Midbrain (tissue), 1 donor: ENCODE results near the gene GAL3ST3.
A peak's percentile ranks its signal among the peaks of the same experiment; 100 is the strongest.
"Not testable (repeated sequence)": the region's sequence is repeated elsewhere in the genome, so short reads cannot be mapped to it uniquely, and the experiment has no call there.

Experiments
- DNase-seq: peaks from one replicate; lab custom pipeline; 2025; lab: John Stamatoyannopoulos, UW

GAL3ST3 gene

GRCh38 chr11:66012946-66013761 is 35.8 kb downstream of the GAL3ST3 start:
- no peak for DNase-seq

DNA sequence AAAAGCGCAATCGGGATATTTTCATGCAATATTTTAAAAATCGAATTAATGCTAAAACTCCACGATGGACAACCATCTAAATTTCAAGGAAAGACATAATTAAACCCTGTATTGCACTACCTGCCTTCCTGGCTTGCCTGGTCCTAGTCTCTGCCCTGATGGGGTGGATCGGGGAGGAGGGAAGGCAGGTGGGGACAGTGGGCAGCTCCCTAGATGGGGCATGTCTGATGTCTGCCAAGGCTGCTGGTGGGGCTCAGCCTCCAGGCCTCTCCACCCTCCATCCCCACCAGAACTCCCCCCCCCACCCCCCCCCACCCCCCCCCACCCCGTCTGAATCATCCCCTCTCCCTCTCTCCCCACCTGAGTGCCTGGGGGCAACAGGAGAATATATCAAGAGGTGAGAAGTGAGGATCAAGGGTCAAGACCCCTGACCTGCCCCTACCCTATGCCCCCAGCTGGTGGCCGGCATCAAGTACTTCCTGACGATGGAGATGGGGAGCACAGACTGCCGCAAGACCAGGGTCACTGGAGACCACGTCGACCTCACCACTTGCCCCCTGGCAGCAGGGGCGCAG is 36.5 kb downstream of the GAL3ST3 start:
- no peak for DNase-seq

GRCh38 chr11:66011785-66012303 is 37.1 kb downstream of the GAL3ST3 start, which contains the start of gene CST6:
Gene CST6 (plus strand): TSS chr11:66012008. CDS start chr11:66012045, 37 bp downstream.
- DNase-seq: no peak

- no peak for DNase-seq
Measured at GRCh38 chr11:66011239-66011784, 37.6 kb downstream of the GAL3ST3 start.

- not testable (repeated sequence) for DNase-seq
Measured at GRCh38 chr11:66010036-66010435, 38.9 kb downstream of the GAL3ST3 start.

DNA sequence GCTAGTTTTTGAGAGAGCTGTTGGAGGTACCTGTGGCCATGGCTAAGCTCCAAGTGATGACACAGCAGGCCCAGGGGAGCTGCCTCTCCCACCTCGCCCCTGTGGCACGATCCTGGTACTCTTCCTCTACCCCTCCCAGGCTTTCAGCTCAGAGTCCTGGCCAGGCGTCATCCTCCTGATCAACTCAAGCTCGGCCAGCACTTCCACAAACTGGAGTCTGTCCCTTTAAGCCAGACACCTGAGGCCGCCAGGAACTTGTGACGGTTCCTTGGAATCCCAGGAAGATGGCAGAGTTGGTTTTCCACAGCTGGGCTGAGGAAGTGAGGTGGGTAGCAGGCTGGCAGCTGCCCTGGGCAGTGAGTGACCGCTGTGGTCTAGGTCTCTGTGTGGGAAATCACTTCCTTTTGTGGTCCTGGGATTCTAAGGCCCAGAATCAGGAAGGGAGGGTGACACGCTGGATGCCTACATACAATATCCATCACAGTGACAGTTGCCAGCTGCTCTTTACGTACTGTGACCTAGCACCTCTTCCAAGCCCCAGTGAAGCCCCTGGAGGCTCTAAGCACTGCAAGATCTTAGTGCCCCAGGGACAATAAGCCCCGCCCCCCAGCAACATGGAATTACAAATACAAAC is 40.4 kb downstream of the GAL3ST3 start:
- no peak for DNase-seq

GRCh38 chr11:66008095-66008467 is 40.9 kb downstream of the GAL3ST3 start:
- no peak for DNase-seq

DNA sequence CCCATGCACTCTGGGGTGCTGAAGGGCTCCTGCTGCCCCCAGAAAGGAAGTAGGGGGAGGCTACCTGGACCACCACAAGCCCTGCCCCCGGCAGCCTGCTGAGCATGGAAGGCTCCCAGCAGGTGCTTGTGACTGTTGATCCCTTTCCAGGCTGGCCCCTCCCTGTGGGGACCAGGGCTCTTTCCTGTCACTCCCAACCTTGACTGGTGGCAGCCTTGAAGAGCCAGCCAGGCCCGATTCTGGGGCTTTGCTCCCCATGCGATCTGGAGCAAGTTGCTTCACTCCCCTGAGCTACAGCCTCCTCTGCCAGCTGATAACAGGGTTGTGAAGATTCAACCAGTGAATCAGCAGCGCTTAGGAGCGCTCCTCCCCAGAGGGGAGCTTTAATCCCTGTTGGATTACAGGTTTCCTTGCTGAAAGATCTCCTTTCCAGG is 41.7 kb downstream of the GAL3ST3 start:
- DNase-seq: no peak

DNA sequence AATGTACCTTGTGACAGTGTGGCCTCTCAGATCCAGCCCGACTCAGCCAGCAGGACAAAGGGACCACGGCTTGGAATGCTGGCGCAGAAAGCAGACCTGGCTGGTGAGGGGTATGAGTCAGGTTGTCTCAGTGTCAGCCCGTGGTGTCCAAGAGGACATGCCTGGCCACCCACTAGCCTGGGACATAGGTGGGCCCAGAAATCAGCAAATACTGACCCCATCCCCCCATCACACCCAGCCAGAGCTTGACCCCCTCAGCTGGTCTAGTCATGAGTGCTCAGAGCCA is 42.1 kb downstream of the GAL3ST3 start:
- no peak for DNase-seq

GRCh38 chr11:66006134-66006890 is 42.6 kb downstream of the GAL3ST3 start:
- DNase-seq: no peak

DNA sequence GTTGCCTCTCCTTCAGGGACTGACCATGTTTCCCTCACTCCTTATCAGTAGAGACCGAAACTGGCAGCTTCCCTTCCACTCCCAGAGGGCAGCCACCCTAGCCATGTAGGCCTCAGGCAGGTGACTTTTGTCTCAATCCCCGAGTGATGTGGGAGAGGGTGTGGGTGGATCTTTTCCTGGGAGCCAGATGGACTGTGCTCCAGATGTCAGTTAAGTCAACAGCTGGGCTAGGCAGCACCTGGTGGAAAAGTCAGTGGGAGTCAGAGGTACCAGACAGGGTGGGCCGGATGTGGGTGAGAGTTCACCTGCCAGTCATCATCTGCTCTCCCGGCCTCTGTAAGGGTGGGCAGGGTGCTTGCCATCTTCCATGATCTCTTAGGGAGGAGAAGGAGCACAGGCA is 44.8 kb downstream of the GAL3ST3 start:
- no peak for DNase-seq

DNA sequence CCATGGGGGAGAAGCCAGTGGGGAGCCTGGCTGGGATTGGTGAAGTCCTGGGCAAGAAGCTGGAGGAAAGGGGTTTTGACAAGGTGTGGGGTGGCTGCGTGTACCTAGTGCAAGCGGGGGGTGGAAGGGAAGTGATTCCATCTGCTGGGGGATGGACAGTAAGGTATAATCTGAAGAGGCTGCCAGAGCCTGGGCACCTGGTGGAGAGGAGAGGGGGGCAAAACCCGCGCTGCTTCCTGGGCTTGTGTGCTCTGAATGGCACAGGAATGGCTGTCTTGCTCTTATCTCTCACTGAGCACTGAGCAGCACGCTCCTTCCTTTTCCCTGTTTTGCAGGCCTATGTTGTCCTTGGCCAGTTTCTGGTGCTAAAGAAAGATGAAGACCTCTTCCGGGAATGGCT is 45.7 kb downstream of the GAL3ST3 start:
- DNase-seq: no peak

DNA sequence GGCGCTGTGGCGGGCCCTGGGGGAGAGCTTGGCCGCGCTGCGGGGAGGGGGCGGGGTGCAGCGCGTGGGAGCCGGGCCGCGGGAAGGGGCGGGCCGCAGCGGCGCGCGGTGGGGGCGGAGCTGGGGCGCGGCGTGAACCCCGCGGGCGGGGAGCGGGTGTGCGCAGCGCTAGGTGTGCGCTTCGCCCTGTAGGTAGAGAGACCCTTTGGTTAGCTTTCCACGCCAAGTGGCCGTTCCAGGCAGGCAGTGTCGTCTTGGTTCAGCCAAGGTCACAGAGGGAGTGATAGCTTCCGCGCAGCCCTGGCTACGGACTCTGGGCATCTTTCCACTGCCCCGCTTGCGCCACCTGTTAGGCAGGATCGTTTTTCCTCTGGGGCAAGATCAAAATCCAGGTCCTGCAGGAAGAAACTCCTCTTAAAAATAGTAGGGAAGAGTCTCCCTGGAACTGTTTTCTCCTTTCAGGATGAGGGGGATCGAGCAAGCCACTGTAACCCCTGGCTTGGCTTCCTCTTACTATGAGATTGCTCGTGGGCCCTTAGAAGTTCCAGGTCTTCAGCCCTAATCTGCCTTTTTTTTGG is 46.2 kb downstream of the GAL3ST3 start:
- no peak for DNase-seq

GRCh38 chr11:66001942-66002647 is 46.9 kb downstream of the GAL3ST3 start, which contains the start of the genes BANF1 and EIF1AD:
Gene BANF1 (plus strand): TSS chr11:66002503. CDS start chr11:66003251, 748 bp downstream.
Gene EIF1AD (minus strand): TSS chr11:66002157. CDS start chr11:66000389, 1,768 bp downstream.
- DNase-seq: peak; percentile 98

DNA sequence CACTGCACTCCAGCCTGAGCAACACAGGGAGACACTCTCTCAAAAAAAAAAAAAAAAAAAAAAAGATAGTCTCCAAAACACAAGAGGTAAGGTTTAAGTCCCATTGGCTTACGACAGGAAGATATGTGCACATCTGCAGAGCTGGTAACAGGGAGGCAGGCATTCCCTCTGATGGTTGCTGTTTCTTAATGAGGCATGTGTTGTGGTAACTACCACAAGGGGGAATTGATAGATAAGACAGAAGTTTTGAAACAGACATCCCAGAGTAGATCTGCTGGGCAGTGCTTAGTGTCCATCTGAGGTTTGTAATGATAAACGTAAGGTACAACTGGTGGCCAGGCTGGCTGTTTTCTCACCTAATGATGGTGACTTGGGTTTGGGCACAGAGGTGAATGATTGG is 51.7 kb downstream of the GAL3ST3 start:
- DNase-seq: no peak

GRCh38 chr11:65992056-65992455 is 56.9 kb downstream of the GAL3ST3 start:
- DNase-seq: no peak
